22Rv1 (cell line): ENCODE data around the gene AJM1.

Source experiments
- H3K27ac ChIP-seq: fragments of 450-650 bp; 2 replicates; pipeline ENCODE4 v1.5.1; 2017
- CTCF ChIP-seq: fragments of 450-650 bp; IDR thresholded peaks from 2 replicates; pipeline ENCODE4 v1.5.1; 2017; ENCODE audit warnings: mild to moderate bottlenecking
- ZFX ChIP-seq: fragments of 450-650 bp; IDR thresholded peaks from 2 replicates; pipeline ENCODE4 v1.6.1; 2017; ENCODE audit warnings: antibody characterized with exemption, borderline replicate concordance

AJM1 gene

DNA sequence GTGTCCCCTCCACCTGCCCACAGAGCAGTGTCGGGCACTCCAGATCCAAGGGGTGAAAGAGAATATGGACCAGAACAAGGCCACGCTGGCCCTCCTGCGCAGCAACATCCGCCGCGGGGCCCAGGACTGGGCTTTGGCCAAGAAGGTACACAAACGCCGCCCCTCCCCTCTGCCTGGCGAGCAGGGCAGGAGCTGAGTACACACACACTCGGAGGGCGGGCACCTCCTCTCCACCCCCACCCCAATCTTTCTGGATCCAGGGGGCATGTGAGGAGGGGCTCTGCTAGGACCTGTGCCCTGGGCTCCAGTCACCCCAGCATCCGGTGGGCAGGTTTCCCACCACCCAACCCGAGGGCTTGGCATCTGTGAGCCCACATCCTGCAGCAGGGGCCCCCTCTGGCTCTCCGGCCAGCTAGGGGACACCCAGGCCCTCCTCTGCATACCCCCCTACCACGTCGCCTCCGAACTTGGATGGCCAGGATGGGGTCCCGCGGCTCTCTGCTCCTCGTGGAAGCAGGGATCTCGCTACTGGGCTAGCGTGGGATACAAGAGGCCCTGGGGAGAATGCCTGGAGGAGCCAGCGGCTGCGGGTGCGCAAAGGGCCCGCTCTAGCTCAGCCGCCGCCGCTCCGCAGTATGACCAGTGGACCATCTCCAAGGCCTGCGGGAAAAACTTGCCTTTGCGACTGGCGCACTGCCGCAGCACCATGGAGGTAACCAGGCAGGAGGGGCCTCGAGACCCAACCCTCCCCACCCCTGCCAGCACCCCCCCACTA, 43.0 kb upstream of the AJM1 start:
- TF ChIP-seq ZFX (no peak), CTCF (no peak)
- peak overlapping the region; percentile 100 for H3K27ac ChIP-seq

DNA sequence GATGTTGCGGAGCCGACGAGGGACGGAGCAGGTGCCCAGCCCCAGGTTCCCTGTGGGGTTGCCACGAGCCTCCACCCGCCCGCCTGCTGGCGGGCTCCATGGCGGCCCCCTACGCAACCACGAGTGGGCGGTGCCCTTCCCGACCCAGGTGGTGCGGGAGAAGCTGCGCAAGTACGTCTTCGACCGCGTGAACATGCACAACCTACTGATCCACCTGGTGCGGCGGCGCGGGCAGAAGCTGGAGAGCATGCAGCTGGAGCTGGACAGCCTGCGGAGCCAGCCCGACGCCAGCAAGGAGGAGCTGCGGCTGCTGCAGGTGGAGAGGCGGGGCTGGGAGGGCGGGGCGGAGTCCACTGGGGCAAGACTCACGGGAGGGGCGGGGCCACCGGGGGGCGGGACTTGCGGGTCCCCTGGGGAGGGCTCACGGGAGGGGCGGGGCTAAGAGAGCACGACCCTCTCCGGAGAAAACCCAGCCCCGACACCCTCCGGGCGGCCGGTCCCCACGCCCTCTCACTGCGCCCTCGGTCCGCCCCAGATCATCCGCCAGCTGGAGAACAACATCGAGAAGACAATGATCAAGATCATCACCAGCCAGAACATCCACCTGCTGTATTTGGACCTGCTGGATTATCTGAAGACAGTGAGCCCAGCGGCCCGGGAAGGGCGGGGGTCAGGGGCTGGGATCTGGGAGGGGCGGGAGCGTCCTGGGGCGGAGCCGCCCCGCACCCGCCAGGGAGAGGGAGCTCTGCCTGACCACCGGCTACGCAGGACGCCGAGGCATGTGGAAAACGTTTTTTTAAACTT, 42.2 kb upstream of the AJM1 start:
- H3K27ac ChIP-seq, result peak overlapping the region; percentile 100
- TF ChIP-seq CTCF, result no peak
- no peak for TF ChIP-seq ZFX

- H3K27ac ChIP-seq, result peak overlapping the region; percentile 100
- TF ChIP-seq CTCF (no peak), ZFX (no peak)
Measured at GRCh38 chr9:136802321-136802720, 40.0 kb upstream of the AJM1 start.

DNA sequence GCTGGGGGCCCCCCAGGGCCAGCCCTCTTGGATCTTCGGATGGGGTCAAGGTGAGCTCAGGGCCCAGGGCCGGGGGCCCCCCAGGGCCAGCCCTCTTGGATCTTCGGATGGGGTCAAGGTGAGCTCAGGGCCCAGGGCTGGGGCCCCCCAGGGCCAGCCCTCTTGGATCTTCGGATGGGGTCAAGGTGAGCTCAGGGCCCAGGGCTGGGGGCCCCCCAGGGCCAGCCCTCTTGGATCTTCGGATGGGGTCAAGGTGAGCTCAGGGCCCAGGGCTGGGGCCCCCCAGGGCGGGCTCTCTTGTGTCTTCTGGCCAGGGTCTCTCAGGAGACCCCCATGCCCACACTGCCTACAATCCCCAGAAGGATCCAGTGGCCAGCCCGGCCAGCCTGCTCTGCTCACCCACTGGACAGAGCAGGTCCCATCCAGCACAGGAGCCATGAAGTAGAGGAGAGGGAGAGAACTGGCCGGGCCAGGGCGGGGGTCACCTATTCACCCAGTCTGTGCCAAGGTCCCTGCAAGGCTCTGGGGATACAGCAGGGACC, 39.2 kb upstream of the AJM1 start:
- H3K27ac ChIP-seq, result peak overlapping the region; percentile 40; the same call in 1 of the 2 replicates

DNA sequence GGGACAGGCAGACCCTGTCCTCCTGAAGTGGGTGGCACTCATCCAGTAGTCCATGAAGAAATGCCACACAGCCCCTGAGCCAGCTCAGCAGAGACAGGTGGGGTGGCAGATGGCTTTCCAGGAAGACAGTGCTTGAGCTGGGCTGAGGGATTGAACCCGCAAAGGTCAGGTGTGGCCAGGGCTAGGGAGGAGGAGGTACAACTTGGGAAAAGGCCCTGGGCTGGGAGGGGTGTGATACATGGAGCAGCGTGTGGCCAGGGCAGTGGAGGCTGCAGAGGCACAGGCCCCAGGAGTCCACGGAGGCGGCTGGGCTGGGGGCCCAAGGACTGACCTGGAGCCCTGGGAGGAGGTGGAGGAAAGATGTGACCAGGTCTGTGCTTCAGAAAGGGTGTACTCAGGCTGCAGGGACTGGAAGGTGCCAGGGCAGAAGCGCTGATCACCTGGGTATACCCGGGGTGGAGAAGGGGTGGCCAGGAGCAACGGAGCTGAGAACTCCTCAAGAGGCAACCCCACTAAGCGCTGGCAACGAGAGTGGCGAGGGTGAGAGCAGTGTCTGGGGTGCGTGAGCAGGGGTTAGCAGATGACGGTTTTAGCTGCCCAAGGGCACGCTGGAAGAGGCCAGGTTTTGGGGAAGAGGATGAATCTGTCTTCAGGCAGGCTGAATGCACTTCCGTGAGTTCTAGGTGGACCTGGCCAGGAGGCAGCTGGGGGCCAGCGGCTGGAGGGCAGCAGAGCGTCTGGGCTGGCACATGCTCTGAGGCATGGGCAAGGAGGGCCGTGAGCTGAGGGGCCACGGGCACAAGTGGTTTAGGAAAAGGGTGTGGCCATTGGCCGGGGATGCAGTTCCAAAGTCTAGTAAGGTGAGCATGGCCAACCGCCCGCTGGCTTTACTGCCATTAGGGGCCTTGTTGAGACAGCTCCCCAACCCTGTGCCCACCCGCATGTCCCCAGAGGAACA, 38.4 kb upstream of the AJM1 start:
- TF ChIP-seq ZFX (no peak), CTCF (no peak)
- H3K27ac ChIP-seq, result peak overlapping the region; percentile 40; the same call in 1 of the 2 replicates

- no peak for TF ChIP-seq CTCF
- peak overlapping the region; percentile 40 for H3K27ac ChIP-seq
Measured at GRCh38 chr9:136804509-136805206, 37.6 kb upstream of the AJM1 start.
